ENCODE data around the gene EPHB2. TPM values are rescaled to one million over a fixed set of nuclear protein-coding genes. Genes with fewer than 3 reads are reported as not detected.
"Not testable (repeated sequence)": the region's sequence is repeated elsewhere in the genome, so short reads cannot be mapped to it uniquely, and the experiment has no call there.

Gene EPHB2
- total and polyA plus RNA-seq, 11 donors: 0.11 to 6.3 (median 0.70) TPM

- H3K36me3 ChIP-seq: no peaks in the 10 kb centered on the region
- no peaks in the 10 kb centered on the region for H3K4me1 ChIP-seq
- 61 to 71% (median 64%) methylated on average over 11 to 12 of the region's 12 CpGs for WGBS, 4 donors
- no peak overlapping the region for H3K27ac ChIP-seq
- H3K27me3 ChIP-seq: no peaks in the 10 kb centered on the region
- DNase-seq (no peak), ATAC-seq (no peak)
- no peaks in the 10 kb centered on the region for H3K9me3 ChIP-seq
- intact Hi-C loops (cut with DNase I): loop anchor here in 8 of 10 donors (2.0 to 10.0 kb wide), 6 partner anchors 165 to 230 kb away; no protein-coding TSS in a partner anchor
- H3K4me3 ChIP-seq: no peak overlapping the region
- TF ChIP-seq POLR2A (IDR thresholded peaks at IDR 0.05): no peak
- TF ChIP-seq CTCF (IDR thresholded peaks at IDR 0.05): no peak
These were observed 8.1 kb upstream of the EPHB2 start for GRCh38 chr1:22702296-22703085.

DNA sequence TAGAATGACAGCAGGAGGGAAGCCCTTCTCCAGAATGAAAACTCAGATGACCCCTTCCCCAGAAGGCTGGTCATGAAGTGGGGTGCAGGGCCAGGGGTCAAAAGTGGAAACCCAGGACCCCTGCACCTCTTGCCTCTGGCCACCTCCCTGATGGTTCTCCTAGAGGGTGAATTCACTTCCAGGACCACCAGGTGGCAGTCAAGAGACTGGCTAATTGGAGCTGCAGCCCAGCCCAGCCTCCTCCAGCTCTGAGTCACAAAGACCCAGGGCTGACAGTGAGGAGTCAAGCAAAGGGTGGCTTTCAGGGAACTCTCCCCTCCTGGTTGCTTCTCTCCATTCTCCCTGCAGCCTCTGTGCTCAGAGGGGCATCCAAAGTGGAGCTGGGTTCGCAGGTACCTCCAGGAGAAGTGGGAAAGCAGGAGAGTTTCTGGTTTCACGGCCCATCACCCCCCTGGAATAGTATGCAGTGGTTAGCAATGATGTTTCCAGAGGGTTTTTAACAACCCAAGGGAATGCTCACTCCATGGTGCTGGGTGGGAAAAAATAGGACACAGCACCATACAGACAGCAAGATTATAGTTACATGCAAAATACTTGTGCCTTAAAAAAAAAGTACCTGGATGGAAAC lies 6.1 kb upstream of the EPHB2 start:
- DNase-seq (peak; percentile 76 to 88 (median 82)), ATAC-seq (peak; percentile 52 to 94 (median 91))
- intact Hi-C loops (cut with DNase I): loop anchor here in 9 of 10 donors (1.0 to 10.0 kb wide), 9 partner anchors 163 to 228 kb away; no protein-coding TSS in a partner anchor
- no peaks in the 10 kb centered on the region for H3K9me3 ChIP-seq
- peaks cover 0 to 7% (median 0%) of the 10 kb centered on the region in 9 donors for H3K27me3 ChIP-seq
- 59 to 74% (median 69%) methylated on average over 2 of the region's 2 CpGs for WGBS, 4 donors
- H3K4me3 ChIP-seq: no peak overlapping the region
- H3K27ac ChIP-seq: no peak overlapping the region
- TF ChIP-seq CTCF (IDR thresholded peaks at IDR 0.05) (peak; percentile 79 to 95 (median 90)), POLR2A (IDR thresholded peaks at IDR 0.05) (no peak)
- H3K36me3 ChIP-seq: no peaks in the 10 kb centered on the region
- peaks cover 0 to 15% (median 0%) of the 10 kb centered on the region in 12 donors for H3K4me1 ChIP-seq

- DNase-seq: no peak
- Histone ChIP-seq H3K27ac (no peak overlapping the region), H3K36me3 (no peaks in the 10 kb centered on the region), H3K9me3 (no peaks in the 10 kb centered on the region), H3K4me3 (no peak overlapping the region), H3K27me3 (peaks cover 0 to 12% (median 0%) of the 10 kb centered on the region in 9 donors), H3K4me1 (peaks cover 0 to 23% (median 0%) of the 10 kb centered on the region in 12 donors)
- no peak for ATAC-seq
- no peak for TF ChIP-seq POLR2A (IDR thresholded peaks at IDR 0.05)
- TF ChIP-seq CTCF (IDR thresholded peaks at IDR 0.05): no peak
- intact Hi-C loops (cut with DNase I): loop anchor here in 6 of 10 donors (2.0 to 10.0 kb wide), 4 partner anchors 183 to 225 kb away; no protein-coding TSS in a partner anchor
These were observed 5.1 kb upstream of the EPHB2 start for GRCh38 chr1:22705586-22705985.

- H3K36me3 ChIP-seq, DNase-seq, H3K9me3 ChIP-seq, H3K4me3 ChIP-seq, H3K27ac ChIP-seq, ATAC-seq: not testable (repeated sequence)
- intact Hi-C loops (cut with DNase I): loop anchor here in 3 of 10 donors (10.0 kb wide), 1 partner anchor 219 kb away; no protein-coding TSS in a partner anchor
- Histone ChIP-seq H3K27me3 (peaks cover 0 to 12% (median 0%) of the 10 kb centered on the region in 9 donors), H3K4me1 (peaks cover 0 to 23% (median 0%) of the 10 kb centered on the region in 12 donors)
- 86 to 97% (median 93%) methylated on average over 4 of the region's 4 CpGs for WGBS, 4 donors
These were observed 4.5 kb upstream of the EPHB2 start for GRCh38 chr1:22706100-22706499.
